Pulmonary artery endothelial cell (primary cell): ENCODE data around the gene SSR1. TPM values are rescaled to one million over a fixed set of nuclear protein-coding genes. Genes with fewer than 3 reads are reported as not detected.
"Not testable (repeated sequence)": the region's sequence is repeated elsewhere in the genome, so short reads cannot be mapped to it uniquely, and the experiment has no call there.

Experiments
- DNase-seq: peaks from one replicate; pipeline ENCODE4 v3.0.0-alpha.2; 2011; ENCODE audit warnings: low read depth, low spot score
- total RNA-seq: library from RNA; depleted of rRNA; stranded (reverse); fragments of >200 nt; gene quantifications from 2 replicates; pipeline ENCODE4 v1.2.3, GENCODE V29; 2014

The SSR1 gene
- total RNA-seq: 129 and 160 TPM in 2 replicates

GRCh38 chr6:7312616-7313504, at the start of gene SSR1:
SSR1 (minus strand) TSS chr6:7313199; CDS start chr6:7313120, 79 bp downstream.
- peak; percentile 86 for DNase-seq

- not testable (repeated sequence) for DNase-seq
Observed at GRCh38 chr6:7351916-7352315, 38.9 kb upstream of the SSR1 start.

GRCh38 chr6:7350591-7350990, 37.6 kb upstream of the SSR1 start:
- not testable (repeated sequence) for DNase-seq

GRCh38 chr6:7347551-7347997, 34.6 kb upstream of the SSR1 start:
- DNase-seq: not testable (repeated sequence)

GRCh38 chr6:7344773-7345450, 31.9 kb upstream of the SSR1 start:
- not testable (repeated sequence) for DNase-seq

- DNase-seq: no peak
Observed at GRCh38 chr6:7343546-7344475, 30.8 kb upstream of the SSR1 start.

- no peak for DNase-seq
Observed at GRCh38 chr6:7341989-7342742, 29.2 kb upstream of the SSR1 start.

GRCh38 chr6:7341271-7341670, 28.3 kb upstream of the SSR1 start:
- no peak for DNase-seq

- not testable (repeated sequence) for DNase-seq
Observed at GRCh38 chr6:7339007-7339732, 26.2 kb upstream of the SSR1 start.

- DNase-seq: no peak
Observed at GRCh38 chr6:7338031-7338430, 25.0 kb upstream of the SSR1 start.

- no peak for DNase-seq
Observed at GRCh38 chr6:7335519-7335918, 22.5 kb upstream of the SSR1 start.

GRCh38 chr6:7334685-7335084, 21.7 kb upstream of the SSR1 start:
- DNase-seq: no peak

GRCh38 chr6:7332090-7332745, 19.2 kb upstream of the SSR1 start:
- DNase-seq: no peak

GRCh38 chr6:7331452-7331851, 18.5 kb upstream of the SSR1 start:
- DNase-seq: no peak

GRCh38 chr6:7328243-7328642, 15.2 kb upstream of the SSR1 start:
- DNase-seq: no peak

GRCh38 chr6:7325750-7326149, 12.8 kb upstream of the SSR1 start:
- DNase-seq: no peak

- no peak for DNase-seq
Observed at GRCh38 chr6:7324520-7324919, 11.5 kb upstream of the SSR1 start.

- DNase-seq: no peak
Observed at GRCh38 chr6:7323074-7323473, 10.1 kb upstream of the SSR1 start.

- DNase-seq: not testable (repeated sequence)
Observed at GRCh38 chr6:7321866-7322265, 8.9 kb upstream of the SSR1 start.
